ENCODE results near the gene PRKG1.

Gene PRKG1

DNA sequence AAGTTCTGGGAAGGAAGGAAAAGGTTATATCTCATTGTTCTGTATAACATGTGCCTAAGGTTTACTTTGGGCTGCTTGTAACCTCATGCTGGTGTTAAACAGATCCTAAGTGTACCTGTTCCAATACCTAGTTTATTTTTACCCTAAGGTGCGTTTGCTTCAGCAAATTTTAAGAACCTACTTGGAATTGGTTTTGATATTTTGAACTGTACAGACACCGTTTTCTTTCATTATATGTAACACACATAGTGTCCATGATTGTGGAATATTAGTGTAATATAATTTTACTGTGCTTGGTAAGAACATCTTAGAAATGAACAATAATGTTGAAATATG, 954.2 kb downstream of the PRKG1 start:
- DNase-seq (ENCODE audit: low read depth in 1 of 2, low spot score in 1 of 2), result no peak
- TF ChIP-seq POLR2AphosphoS5 (IDR thresholded peaks at IDR 0.05; ENCODE audit: low read depth), result no peak
- TF ChIP-seq SPI1 (IDR thresholded peaks at IDR 0.05; ENCODE audit: borderline replicate concordance, low read depth), result no peak
- TF ChIP-seq GABPA (IDR thresholded peaks at IDR 0.05; ENCODE audit: low read depth), result no peak
- TF ChIP-seq, protein P1, sequence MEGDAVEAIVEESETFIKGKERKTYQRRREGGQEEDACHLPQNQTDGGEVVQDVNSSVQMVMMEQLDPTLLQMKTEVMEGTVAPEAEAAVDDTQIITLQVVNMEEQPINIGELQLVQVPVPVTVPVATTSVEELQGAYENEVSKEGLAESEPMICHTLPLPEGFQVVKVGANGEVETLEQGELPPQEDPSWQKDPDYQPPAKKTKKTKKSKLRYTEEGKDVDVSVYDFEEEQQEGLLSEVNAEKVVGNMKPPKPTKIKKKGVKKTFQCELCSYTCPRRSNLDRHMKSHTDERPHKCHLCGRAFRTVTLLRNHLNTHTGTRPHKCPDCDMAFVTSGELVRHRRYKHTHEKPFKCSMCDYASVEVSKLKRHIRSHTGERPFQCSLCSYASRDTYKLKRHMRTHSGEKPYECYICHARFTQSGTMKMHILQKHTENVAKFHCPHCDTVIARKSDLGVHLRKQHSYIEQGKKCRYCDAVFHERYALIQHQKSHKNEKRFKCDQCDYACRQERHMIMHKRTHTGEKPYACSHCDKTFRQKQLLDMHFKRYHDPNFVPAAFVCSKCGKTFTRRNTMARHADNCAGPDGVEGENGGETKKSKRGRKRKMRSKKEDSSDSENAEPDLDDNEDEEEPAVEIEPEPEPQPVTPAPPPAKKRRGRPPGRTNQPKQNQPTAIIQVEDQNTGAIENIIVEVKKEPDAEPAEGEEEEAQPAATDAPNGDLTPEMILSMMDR (IDR thresholded peaks at IDR 0.05; ENCODE audit: insufficient read depth, low read length), result no peak
- TF ChIP-seq, protein P2, sequence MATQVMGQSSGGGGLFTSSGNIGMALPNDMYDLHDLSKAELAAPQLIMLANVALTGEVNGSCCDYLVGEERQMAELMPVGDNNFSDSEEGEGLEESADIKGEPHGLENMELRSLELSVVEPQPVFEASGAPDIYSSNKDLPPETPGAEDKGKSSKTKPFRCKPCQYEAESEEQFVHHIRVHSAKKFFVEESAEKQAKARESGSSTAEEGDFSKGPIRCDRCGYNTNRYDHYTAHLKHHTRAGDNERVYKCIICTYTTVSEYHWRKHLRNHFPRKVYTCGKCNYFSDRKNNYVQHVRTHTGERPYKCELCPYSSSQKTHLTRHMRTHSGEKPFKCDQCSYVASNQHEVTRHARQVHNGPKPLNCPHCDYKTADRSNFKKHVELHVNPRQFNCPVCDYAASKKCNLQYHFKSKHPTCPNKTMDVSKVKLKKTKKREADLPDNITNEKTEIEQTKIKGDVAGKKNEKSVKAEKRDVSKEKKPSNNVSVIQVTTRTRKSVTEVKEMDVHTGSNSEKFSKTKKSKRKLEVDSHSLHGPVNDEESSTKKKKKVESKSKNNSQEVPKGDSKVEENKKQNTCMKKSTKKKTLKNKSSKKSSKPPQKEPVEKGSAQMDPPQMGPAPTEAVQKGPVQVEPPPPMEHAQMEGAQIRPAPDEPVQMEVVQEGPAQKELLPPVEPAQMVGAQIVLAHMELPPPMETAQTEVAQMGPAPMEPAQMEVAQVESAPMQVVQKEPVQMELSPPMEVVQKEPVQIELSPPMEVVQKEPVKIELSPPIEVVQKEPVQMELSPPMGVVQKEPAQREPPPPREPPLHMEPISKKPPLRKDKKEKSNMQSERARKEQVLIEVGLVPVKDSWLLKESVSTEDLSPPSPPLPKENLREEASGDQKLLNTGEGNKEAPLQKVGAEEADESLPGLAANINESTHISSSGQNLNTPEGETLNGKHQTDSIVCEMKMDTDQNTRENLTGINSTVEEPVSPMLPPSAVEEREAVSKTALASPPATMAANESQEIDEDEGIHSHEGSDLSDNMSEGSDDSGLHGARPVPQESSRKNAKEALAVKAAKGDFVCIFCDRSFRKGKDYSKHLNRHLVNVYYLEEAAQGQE (IDR thresholded peaks at IDR 0.05; ENCODE audit: insufficient replicate concordance, low read depth), result no peak
- H3K4me3 ChIP-seq (replicated peaks; ENCODE audit: insufficient read depth, low read length), result no peak overlapping the region

DNA sequence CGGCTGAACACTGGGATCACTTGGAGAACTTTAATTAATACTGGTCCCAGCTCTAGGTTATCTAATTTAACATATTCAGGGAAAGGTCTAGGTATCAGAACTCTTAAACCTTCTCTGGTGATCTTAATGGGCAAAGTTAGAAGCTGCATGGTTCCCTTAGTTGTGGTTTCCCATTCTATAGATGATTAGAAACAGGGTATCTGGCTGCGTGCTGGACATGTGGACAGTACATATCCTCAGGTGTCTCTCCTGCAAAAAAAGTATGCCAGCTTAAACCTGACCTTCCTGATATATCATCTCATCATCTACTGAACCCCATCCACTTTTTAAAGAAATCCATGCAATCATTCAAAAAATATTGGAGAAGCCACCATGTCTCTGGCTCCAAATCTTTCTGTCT, 955.3 kb downstream of the PRKG1 start:
- TF ChIP-seq, protein P2 (IDR thresholded peaks at IDR 0.05; ENCODE audit: insufficient replicate concordance, low read depth), result no peak
- TF ChIP-seq SPI1 (IDR thresholded peaks at IDR 0.05; ENCODE audit: borderline replicate concordance, low read depth), result no peak
- TF ChIP-seq POLR2AphosphoS5 (IDR thresholded peaks at IDR 0.05; ENCODE audit: low read depth), result no peak
- TF ChIP-seq, protein P1 (IDR thresholded peaks at IDR 0.05; ENCODE audit: insufficient read depth, low read length), result no peak
- no peak for TF ChIP-seq GABPA (IDR thresholded peaks at IDR 0.05; ENCODE audit: low read depth)
- Histone ChIP-seq H3K27ac (replicated peaks) (no peak overlapping the region), H3K27me3 (ENCODE audit: insufficient read depth, poor library complexity, severe bottlenecking) (no peaks in the 10 kb centered on the region), H3K4me3 (replicated peaks; ENCODE audit: insufficient read depth, low read length) (no peak overlapping the region)
- no peak for DNase-seq (ENCODE audit: low read depth in 1 of 2, low spot score in 1 of 2)

More for the DNA sequence above, 954.2 kb downstream of the PRKG1 start:
- Histone ChIP-seq H3K27me3 (ENCODE audit: insufficient read depth, poor library complexity, severe bottlenecking) (no peaks in the 10 kb centered on the region), H3K27ac (replicated peaks) (no peak overlapping the region)

DNA sequence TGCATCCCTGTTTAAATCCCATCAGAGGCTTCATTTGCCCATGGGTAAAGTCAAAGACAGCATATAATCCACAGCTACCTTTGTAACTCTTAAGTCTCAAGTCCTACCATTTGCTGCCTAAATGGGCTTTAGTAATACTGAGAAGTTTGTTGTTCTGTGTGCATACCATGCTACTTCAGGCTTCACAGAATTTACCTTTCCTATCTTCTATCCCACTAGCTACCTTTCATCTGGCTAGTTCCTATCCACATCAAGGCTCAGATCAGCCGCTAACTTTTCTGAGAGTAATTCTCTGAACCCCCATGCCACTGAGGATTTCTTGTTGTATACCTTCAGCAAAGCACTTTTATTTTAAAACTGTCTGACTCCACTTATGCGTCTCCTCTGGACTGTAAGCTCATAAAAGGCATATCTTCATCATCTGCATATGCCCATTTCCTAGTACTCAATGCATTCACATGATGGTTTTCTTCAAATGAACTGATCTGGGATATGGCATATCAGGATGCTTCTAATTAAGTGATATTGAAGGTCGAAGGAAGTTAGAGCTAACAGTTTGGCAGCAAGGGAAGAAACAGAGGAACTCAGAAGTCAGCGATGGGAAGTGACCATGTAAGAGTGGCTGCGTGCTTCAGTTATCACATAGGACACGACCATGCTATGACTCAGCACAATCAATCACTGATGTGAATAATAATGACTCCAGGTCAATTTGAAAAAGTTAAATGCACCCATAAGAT, 955.9 kb downstream of the PRKG1 start:
- no peak overlapping the region for H3K4me3 ChIP-seq (replicated peaks; ENCODE audit: insufficient read depth, low read length)
- no peak overlapping the region for H3K27ac ChIP-seq (replicated peaks)
- TF ChIP-seq GABPA (IDR thresholded peaks at IDR 0.05; ENCODE audit: low read depth), result no peak
- no peak for TF ChIP-seq SPI1 (IDR thresholded peaks at IDR 0.05; ENCODE audit: borderline replicate concordance, low read depth)
- no peak for TF ChIP-seq POLR2AphosphoS5 (IDR thresholded peaks at IDR 0.05; ENCODE audit: low read depth)
- TF ChIP-seq, protein P1 (IDR thresholded peaks at IDR 0.05; ENCODE audit: insufficient read depth, low read length), result no peak
- TF ChIP-seq, protein P2 (IDR thresholded peaks at IDR 0.05; ENCODE audit: insufficient replicate concordance, low read depth), result no peak
- H3K27me3 ChIP-seq (ENCODE audit: insufficient read depth, poor library complexity, severe bottlenecking), result no peaks in the 10 kb centered on the region
- DNase-seq (ENCODE audit: low read depth in 1 of 2, low spot score in 1 of 2), result no peak

Data from HL-60 (cell line).